B cell (primary cell): ENCODE measurements around the gene KCNIP1. TPM values are rescaled to one million over a fixed set of nuclear protein-coding genes. Genes with fewer than 3 reads are reported as not detected.

Experiments
- ATAC-seq: fragments of 200-7000 bp; cut with Tn5 transposase; one replicate; pipeline ENCODE4 v1.10.0; 2021; ENCODE audit warnings: low read depth, mild to moderate bottlenecking, moderate number of reproducible peaks, moderate library complexity
- CTCF ChIA-PET: fragments of 350-600 bp; sonication (Branson Sonifier 250); formaldehyde crosslinking; loops from one replicate; lab custom pipeline; 2021; ENCODE audit warnings: antibody characterized with exemption, inconsistent platforms; lab: Charles Lee
- POLR2A ChIA-PET: fragments of 350-600 bp; sonication (Branson Sonifier 250); formaldehyde crosslinking; loops from one replicate; lab custom pipeline; 2021; ENCODE audit warnings: antibody characterized with exemption; lab: Charles Lee
- DNase-seq: peaks from one replicate; pipeline ENCODE4 v3.0.0; 2013
- H2AFZ ChIP-seq: 2 replicates; pipeline ENCODE4 v1.6.1; 2012; ENCODE audit warnings: mild to moderate bottlenecking, low read depth, low read length; ENCODE audit not compliant: insufficient read depth, poor library complexity, severe bottlenecking
- H3K27ac ChIP-seq, 2 donors: 1 replicate in 1 of 2; 2 replicates in 1 of 2; pipeline ENCODE4 v1.5.1; 2012 to 2013; ENCODE audit warnings: low read length in 2 of 2, mild to moderate bottlenecking in 2 of 2, moderate library complexity in 1 of 2
- H3K27me3 ChIP-seq, 4 experiments: fragments of 200-600 bp in 1 of 4; sonication (generic) in 1 of 4; replicated peaks in 1 of 4; 1 replicate in 2 of 4; 2 replicates in 2 of 4; pipeline versions ENCODE4 v1.6.1 to v1.7.0; 2013 to 2016; ENCODE audit warnings: low read length in 3 of 4, mild to moderate bottlenecking in 2 of 4, mixed read lengths in 1 of 4, moderate library complexity in 1 of 4; ENCODE audit not compliant: insufficient read depth in 4 of 4, control insufficient read depth in 3 of 4; ENCODE audit errors: control extremely low read depth in 1 of 4
- H3K36me3 ChIP-seq, 2 experiments: replicated peaks in 1 of 2; 1 replicate in 1 of 2; 2 replicates in 1 of 2; pipeline versions ENCODE4 v1.6.1 to v1.7.1; 2013; ENCODE audit warnings: low read length in 1 of 2; ENCODE audit not compliant: insufficient read depth in 2 of 2, control insufficient read depth in 1 of 2; ENCODE audit errors: control extremely low read depth in 1 of 2, extremely low read depth in 1 of 2
- H3K4me1 ChIP-seq, 2 donors: fragments of 200-600 bp in 1 of 2; sonication (generic) in 1 of 2; 1 replicate in 1 of 2; 2 replicates in 1 of 2; pipeline versions ENCODE4 v1.5.1 to v1.6.1; 2013 to 2017; ENCODE audit warnings: low read length in 2 of 2; ENCODE audit not compliant: control insufficient read depth in 2 of 2, insufficient read depth in 2 of 2
- H3K4me2 ChIP-seq: replicated peaks from 2 replicates; pipeline ENCODE3; 2012; ENCODE audit warnings: mild to moderate bottlenecking, low read depth, low read length; ENCODE audit not compliant: poor library complexity, severe bottlenecking
- H3K4me3 ChIP-seq, 5 experiments: fragments of 200-600 bp in 1 of 5; sonication (generic) in 1 of 5; 1 replicate in 3 of 5; 2 replicates in 2 of 5; pipeline versions ENCODE4 v1.5.1 to v1.7.0; 2011 to 2016; ENCODE audit warnings: low read length in 4 of 5, mild to moderate bottlenecking in 4 of 5, low read depth in 2 of 5, control low read depth in 1 of 5, moderate library complexity in 1 of 5; ENCODE audit not compliant: insufficient read depth in 1 of 5; ENCODE audit errors: control extremely low read depth in 1 of 5, extremely low read depth in 1 of 5
- H3K79me2 ChIP-seq: fragments of 200-600 bp; sonication (generic); one replicate; pipeline ENCODE4 v1.6.0; 2016; ENCODE audit warnings: low read length; ENCODE audit not compliant: control insufficient read depth, insufficient read depth
- H3K9ac ChIP-seq: fragments of 200-600 bp; sonication (generic); 2 replicates; pipeline ENCODE4 v1.6.1; 2017; ENCODE audit warnings: mild to moderate bottlenecking, low read length, moderate library complexity
- H3K9me3 ChIP-seq, 3 donors: one replicate each; pipeline versions ENCODE4 v1.6.1 to v1.7.1; 2013; ENCODE audit warnings: low read length in 2 of 3; ENCODE audit not compliant: control insufficient read depth in 2 of 3, insufficient read depth in 1 of 3; ENCODE audit errors: control extremely low read depth in 1 of 3
- H4K20me1 ChIP-seq: 2 replicates; pipeline ENCODE4 v1.6.0; 2012; ENCODE audit warnings: mild to moderate bottlenecking, low read length; ENCODE audit not compliant: insufficient read depth, control insufficient read depth, poor library complexity, severe bottlenecking
- H3K27ac Mint-ChIP-seq: one replicate; pipeline ENCODE4 v1.8.0; 2021; ENCODE audit warnings: mixed read lengths
- H3K27me3 Mint-ChIP-seq: one replicate; pipeline ENCODE4 v1.8.0; 2021; ENCODE audit warnings: mixed read lengths
- H3K4me1 Mint-ChIP-seq: one replicate; pipeline ENCODE4 v1.8.0; 2021; ENCODE audit warnings: mixed read lengths
- H3K4me3 Mint-ChIP-seq: one replicate; pipeline ENCODE4 v1.8.0; 2021; ENCODE audit warnings: mixed read lengths
- H3K9me3 Mint-ChIP-seq: one replicate; pipeline ENCODE4 v1.8.0; 2022; ENCODE audit warnings: mixed read lengths; ENCODE audit not compliant: insufficient read depth
- EZH2 ChIP-seq: IDR thresholded peaks from 2 replicates; pipeline ENCODE4 v1.6.1; 2012; ENCODE audit warnings: borderline replicate concordance, low read depth, mild to moderate bottlenecking, moderate library complexity, low read length; ENCODE audit not compliant: insufficient read depth, poor library complexity, severe bottlenecking
- WGBS: methylation state at CpG from one replicate; pipeline ENCODE4 v1.1.5; 2013; ENCODE audit warnings: missing lambda C conversion rate; ENCODE audit not compliant: insufficient coverage; 5-methylcytosine and 5-hydroxymethylcytosine counted together
- intact Hi-C: fragments of 100-400 bp; cut with micrococcal nuclease; formaldehyde crosslinking; loops from one replicate; pipeline ENCODE4 v1.10.0; 2022
- polyA plus RNA-seq: library from polyadenylated mRNA; depleted of rRNA; stranded (reverse); fragments of >200 nt; gene quantifications from 2 replicates; pipeline ENCODE4 v1.2.3, GENCODE V29; 2012
- total RNA-seq, 2 donors: library from RNA; stranded (reverse); fragments of 120-200 nt in 1 of 2; gene quantifications; 1 replicate in 1 of 2; 2 replicates in 1 of 2; pipeline versions ENCODE4 v1.2.3 to v1.2.4, GENCODE V29; 2013 to 2022
- TF ChIP-seq, protein P1 (sequence below): fragments of 200-600 bp; IDR thresholded peaks from one replicate; pipeline ENCODE4 v1.8.0; 2022; ENCODE audit warnings: antibody characterized with exemption, mild to moderate bottlenecking

KCNIP1 gene
- total and polyA plus RNA-seq, 2 donors (not counting 1 experiment from before 2014, with no cell fraction given), result not detected

DNA sequence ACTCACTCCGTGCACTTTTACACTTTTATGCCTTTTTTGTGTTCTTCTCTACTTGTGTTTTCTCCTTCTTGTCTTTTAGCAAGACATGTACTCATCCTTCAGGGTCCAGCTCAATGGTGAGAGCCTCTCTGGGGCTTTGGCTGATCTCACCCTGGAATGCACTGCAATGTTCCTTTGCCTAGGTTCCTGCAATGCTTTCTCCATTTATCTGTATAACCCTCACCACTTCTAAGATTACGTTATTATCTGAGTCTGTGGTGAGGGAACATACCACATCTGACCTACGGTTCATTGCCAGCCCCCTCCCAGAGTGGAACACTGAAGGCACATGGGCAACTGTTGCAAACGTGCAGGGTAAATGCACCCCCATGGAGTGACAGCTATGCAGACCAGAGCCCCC lies 47.3 kb downstream of the KCNIP1 start:
- WGBS, result 56% methylated on average over 3 of the region's 4 CpGs
- CTCF ChIA-PET, result no interaction called here
- no peaks in the 10 kb centered on the region for H3K4me1 Mint-ChIP-seq
- H3K27ac ChIP-seq, result no peak overlapping the region
- no peaks in the 10 kb centered on the region for H3K79me2 ChIP-seq
- H3K4me2 ChIP-seq, result no peak overlapping the region
- TF ChIP-seq, protein P1, sequence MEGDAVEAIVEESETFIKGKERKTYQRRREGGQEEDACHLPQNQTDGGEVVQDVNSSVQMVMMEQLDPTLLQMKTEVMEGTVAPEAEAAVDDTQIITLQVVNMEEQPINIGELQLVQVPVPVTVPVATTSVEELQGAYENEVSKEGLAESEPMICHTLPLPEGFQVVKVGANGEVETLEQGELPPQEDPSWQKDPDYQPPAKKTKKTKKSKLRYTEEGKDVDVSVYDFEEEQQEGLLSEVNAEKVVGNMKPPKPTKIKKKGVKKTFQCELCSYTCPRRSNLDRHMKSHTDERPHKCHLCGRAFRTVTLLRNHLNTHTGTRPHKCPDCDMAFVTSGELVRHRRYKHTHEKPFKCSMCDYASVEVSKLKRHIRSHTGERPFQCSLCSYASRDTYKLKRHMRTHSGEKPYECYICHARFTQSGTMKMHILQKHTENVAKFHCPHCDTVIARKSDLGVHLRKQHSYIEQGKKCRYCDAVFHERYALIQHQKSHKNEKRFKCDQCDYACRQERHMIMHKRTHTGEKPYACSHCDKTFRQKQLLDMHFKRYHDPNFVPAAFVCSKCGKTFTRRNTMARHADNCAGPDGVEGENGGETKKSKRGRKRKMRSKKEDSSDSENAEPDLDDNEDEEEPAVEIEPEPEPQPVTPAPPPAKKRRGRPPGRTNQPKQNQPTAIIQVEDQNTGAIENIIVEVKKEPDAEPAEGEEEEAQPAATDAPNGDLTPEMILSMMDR, result no peak
- no peak for TF ChIP-seq EZH2
- H3K27ac Mint-ChIP-seq, result no peak overlapping the region
- H3K27me3 Mint-ChIP-seq, result peaks cover 20% of the 10 kb centered on the region
- POLR2A ChIA-PET, result no interaction called here
- H3K4me1 ChIP-seq, result no peaks in the 10 kb centered on the region
- no peak overlapping the region for H3K4me3 Mint-ChIP-seq
- H3K36me3 ChIP-seq, result no peaks in the 10 kb centered on the region
- no peak overlapping the region for H3K4me3 ChIP-seq
- no peak overlapping the region for H2AFZ ChIP-seq
- no peak overlapping the region for H3K9ac ChIP-seq
- peaks cover 0 to 25% (median 0%) of the 10 kb centered on the region in 4 experiments for H3K27me3 ChIP-seq
- H3K9me3 ChIP-seq, result peaks cover 0 to 6% (median under 1%) of the 10 kb centered on the region in 3 donors
- no peak for DNase-seq
- no peaks in the 10 kb centered on the region for H3K9me3 Mint-ChIP-seq
- intact Hi-C loops, result no loop called here
- H4K20me1 ChIP-seq, result no peaks in the 10 kb centered on the region
- ATAC-seq, result no peak

DNA sequence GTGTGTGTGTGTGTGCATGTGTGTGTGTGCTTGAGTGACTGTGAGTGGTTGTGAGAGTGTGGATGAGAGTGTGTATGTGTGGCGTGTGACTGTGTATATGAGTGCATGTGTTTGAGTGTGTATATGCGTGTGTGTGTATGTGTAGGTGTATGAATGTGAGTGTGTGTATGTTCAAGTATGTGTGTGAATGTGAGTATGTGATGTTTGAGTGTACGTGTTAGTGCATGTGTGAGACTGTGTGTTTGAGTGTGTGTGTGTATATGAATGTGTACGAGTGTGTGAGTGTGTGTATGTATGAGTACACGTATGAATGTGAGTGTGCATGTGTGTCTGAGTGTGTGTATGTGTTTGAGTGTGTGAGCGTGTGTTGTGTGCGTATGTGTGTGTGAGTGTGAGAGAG lies 47.8 kb downstream of the KCNIP1 start:
- Histone ChIP-seq H3K4me3 (no peak overlapping the region), H3K27ac (no peak overlapping the region), H3K27me3 (peaks cover 0 to 22% (median 0%) of the 10 kb centered on the region in 4 experiments), H3K36me3 (no peaks in the 10 kb centered on the region), H2AFZ (no peak overlapping the region), H3K9ac (no peak overlapping the region), H3K79me2 (no peaks in the 10 kb centered on the region), H3K4me1 (no peaks in the 10 kb centered on the region), H3K9me3 (peaks cover 0 to 6% (median 0%) of the 10 kb centered on the region in 3 donors), H3K4me2 (no peak overlapping the region), H4K20me1 (no peaks in the 10 kb centered on the region)
- Mint-ChIP-seq H3K4me3 (no peak overlapping the region), H3K27me3 (peaks cover 20% of the 10 kb centered on the region), H3K27ac (no peak overlapping the region), H3K4me1 (no peaks in the 10 kb centered on the region), H3K9me3 (no peaks in the 10 kb centered on the region)
- ATAC-seq (no peak), DNase-seq (no peak)
- no peak for TF ChIP-seq EZH2
- TF ChIP-seq, protein P1, result no peak
- WGBS, result 96% methylated on average over 7 of the region's 7 CpGs
- ChIA-PET CTCF (no interaction called here), POLR2A (no interaction called here)
- intact Hi-C loops, result no loop called here
